Inflammatory macrophage treated with lipopolysaccharide for 4 hours (primary cell): ENCODE results near the gene KDM3A.

Experiments used
- DNase-seq: peaks from one replicate; pipeline ENCODE4 v3.0.0-alpha.2; 2020

KDM3A gene

DNA sequence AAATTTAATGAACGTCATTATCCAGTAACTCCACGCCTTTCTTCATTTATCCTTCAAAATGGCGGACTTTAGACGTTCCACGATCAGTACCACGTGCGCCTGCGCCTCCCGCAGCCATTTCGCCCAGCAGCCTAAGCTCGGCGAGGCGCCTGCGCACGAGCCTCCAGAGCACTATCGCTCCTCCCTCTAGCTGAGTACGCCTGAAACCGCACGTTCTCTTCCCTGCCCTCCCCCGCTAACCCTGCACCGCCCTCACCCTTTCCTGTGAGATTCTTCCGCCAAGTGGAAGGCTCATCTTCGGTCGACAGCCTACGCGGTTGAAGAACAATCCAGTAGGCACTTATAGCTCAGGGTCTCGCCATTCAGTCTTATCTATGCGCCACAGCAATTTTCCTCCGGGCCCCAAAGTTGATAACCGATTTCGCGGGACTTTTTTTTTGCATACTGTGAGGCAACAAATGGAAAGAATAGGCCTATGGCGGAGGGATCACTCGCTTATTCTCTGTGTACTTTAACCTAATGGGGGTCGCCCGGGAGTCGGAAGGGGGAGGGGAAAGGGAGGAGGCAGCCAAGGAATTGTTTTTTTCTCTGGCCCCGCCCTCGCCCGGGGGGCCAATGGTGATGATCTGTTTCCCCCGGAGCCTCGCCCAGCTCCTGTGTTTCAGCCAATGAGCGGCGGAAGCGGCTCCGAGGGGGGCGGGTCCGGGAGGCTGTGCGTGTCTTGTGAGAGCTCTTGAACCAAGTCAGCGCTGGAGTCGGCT is at the start of gene KDM3A:
Gene KDM3A, plus strand, starts transcription at position 741 of the 761 bp plus-strand sequence. CDS start 677 bp downstream, outside the sequence.
- peak; percentile 99 for DNase-seq

GRCh38 chr2:86392873-86393518 is 48.2 kb upstream of the KDM3A start:
- DNase-seq, result no peak

GRCh38 chr2:86393521-86394491 is 47.4 kb upstream of the KDM3A start:
- DNase-seq, result peak; percentile 59

GRCh38 chr2:86396291-86396785 is 44.8 kb upstream of the KDM3A start:
- DNase-seq, result peak; percentile 40

DNA sequence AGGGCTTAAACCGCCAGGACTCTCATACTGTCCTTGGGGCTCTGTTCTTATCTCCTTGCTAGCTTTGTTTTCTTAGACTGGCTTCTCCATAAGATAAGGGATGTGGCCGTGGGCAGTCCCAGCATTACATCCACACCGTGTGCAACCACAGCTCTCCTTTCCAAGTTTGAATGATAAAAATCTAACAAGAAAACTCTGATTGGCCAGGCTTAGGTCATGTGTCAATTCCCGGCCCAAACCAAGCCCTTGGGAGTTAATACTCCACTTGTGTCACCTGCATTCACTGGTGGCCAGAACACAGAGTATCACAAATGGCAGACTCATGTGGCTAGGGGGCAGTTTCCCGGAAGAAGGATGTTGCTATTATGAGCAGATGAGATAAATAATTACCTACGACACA is 43.2 kb upstream of the KDM3A start:
- DNase-seq, result no peak

DNA sequence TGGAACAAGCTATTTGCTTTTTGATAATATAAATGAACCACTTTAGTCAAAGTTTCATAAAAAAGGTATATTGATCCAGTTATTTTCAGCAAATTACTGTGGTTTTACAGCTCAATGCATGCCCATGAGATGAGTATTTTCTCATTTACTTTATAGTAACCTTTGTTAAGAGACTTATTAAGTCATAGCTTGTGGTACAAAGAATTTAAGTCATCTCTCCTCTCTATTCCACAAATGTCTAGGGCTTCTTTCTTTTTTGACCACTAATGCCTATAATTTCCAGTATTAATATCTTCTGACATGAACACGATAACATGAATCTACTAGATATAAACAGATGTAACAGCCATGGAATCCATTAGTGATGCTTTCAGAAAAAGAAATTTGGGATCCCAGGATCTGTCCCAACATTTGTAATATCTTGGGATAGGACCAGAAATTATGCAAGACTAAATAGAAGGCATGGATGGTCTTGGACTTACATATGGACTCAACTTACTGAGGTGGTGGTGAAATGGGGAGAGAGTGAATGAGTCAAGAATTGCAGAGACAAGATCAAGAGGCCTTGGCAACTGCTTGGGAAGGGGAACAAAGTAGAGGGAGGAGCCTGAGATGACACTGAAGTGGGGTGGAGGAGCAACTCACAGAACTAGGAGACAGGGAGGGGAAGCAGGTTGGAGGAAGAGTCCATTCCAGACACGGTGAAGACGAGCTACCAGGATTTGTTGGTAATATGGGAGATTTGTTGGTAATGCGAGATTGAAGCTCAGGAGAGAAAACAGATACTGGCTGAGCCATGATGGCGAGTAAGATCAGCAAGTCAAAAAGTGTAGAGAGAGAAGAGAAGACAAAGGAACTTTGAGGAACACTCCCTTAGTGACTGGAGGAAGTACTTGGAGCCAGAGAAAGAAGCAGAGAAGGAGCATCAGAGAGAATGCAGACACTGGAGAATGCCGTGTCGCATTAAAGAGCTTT is 42.4 kb upstream of the KDM3A start:
- peak; percentile 46 for DNase-seq

DNA sequence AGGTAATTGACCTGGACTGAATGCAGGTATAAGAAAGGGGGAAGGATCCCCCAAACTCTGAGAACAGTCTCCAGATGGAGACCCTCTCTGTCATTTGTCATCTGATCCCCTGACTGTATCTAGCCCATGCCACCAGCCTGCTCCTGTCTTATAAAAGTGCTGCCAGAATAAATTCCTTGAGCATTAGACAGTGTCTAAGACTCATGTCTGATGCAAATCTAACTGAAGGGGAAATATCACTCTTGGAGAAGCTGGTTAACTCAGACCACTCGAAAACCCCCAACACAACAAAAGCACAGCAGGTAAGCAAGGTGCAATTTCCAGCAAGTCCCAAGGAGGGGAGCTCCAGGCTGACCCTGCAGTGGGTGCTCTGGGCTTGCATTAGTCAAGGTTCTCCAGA is 40.9 kb upstream of the KDM3A start:
- no peak for DNase-seq

DNA sequence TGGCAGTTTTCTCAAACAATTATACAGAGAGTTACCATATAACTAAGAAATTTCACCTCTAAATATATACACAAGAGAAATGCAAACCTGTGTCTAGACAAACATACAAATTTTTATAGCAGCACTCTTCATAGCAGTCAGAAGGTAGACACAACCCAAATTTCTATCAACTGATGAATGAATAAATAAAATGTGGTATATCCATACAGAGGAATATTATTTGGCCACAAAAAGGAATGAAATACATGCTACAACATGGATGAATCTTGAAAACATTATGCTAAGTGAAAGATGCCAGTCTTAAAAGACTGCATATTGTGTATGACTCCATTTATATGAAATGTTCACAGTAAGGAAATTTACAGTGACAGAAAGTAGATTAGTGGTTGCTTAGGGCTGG is 30.6 kb upstream of the KDM3A start:
- DNase-seq, result no peak

GRCh38 chr2:86411396-86411795 is 29.8 kb upstream of the KDM3A start:
- DNase-seq, result peak; percentile 30

GRCh38 chr2:86412007-86412406 is 29.2 kb upstream of the KDM3A start:
- DNase-seq, result no peak

DNA sequence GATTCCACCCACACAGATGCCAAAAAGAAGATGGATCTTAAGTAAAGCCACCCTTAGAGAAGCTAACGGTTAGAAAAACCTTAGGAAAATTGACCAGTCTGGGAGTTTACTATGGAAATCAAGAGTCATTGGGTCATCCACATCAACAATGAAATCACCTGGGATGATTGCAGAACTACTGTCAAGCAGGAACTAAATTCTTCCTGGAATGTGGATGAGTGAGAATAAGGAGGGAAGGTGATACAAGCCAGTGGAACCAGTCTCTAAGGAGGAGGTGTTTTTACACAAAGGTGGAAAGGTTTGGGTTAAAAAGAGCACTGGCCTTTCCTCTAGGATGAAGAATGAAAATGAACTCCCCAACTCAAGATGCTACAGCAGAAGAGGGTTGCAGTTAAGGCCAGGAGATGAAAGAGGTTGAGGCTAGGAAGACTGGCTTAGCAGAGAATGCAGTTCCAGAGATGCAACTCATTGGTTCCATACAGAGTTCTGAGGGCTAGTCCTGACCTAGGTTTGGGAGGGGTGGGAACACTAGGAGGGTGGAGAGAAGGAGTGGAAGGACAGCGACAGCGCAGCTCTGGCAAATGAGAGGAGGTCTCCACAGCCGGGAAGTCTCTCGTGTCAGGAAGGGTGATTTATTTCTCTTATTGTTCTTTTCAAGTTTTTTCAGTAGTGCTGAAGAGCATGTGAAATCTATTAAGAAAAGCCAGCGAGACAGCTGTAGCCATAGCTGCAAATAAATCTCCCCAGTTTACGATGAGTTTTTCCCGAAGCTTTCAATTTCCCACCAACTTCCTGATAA is 27.7 kb upstream of the KDM3A start:
- DNase-seq, result no peak

DNA sequence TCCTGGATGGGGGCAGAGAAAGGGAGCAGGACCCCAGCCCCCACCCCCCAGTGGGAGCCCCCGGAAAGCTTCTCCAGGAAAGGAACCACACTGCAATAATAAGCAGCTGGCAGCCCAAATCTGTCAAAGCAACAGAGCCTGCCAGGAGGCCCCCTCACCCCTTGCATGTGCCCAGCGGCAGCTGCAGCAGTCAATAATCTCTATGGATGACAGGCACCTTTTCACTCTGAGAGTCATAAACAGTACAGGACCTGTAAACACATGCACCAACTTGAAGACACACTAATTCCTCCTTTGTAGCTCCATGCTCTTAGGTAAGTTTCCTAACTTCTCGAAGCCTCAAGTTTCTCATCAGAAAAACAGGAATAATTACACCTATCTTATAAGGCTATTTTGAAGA is 26.2 kb upstream of the KDM3A start:
- DNase-seq, result no peak

DNA sequence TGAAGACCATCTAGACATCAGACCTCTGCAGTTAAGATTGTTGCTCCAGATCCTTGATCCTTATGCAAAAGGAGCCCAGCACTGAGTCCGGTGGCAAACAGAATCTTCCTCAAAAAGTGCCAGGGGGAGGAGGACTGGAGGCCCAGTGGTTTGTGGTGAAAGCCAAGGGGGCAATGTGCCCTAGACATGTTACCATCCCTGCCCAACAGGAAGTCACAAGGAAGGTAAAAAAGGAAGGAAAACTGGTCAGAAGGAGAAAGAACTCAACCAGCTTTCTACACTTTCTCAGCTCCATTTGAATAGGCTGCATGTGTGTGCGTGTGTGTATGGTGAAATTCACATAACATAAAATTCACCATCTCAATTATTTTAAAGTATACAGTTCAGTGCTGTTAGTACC is 25.0 kb upstream of the KDM3A start:
- peak; percentile 67 for DNase-seq

- no peak for DNase-seq
These were observed 23.2 kb upstream of the KDM3A start for GRCh38 chr2:86417961-86418360.

DNA sequence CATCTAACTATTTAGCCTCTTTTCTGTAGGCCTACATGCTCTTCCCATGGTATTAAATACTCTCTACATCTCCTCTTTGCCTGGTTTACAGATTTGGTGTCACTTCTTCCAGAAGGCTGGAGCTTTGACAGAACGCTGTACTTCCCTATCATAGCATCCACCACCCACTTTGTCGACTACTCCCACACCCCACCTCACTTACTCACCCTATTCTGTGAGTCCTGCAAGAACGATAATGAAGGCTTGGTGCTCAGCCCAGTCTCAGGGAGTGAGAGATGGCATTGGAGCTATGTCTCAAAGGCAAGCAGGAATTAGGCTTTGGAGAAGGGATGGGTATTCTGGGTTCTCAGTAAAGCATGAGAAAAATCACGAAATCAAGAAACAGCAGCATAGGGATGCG is 20.3 kb upstream of the KDM3A start:
- DNase-seq, result peak; percentile 26

- no peak for DNase-seq
These were observed 14.9 kb upstream of the KDM3A start for GRCh38 chr2:86426271-86426670.

DNA sequence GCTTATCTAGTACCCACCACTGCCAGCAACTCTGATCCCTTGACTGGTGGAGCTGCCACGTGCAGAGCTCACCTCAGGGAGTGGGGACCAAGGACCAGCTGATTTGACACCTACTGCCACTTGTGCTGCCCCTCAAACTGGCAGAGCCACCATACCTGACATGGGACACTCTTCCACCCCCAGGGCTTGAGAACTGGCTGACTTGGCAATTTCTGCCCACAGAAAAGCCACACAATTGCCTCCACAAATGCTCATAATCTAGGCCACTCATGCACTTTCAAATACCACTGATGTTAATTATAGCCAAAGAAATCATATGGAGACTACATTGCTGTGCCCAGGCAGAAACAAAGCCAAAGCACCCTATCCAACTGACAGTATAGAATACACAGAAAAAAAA is 11.8 kb upstream of the KDM3A start:
- no peak for DNase-seq

DNA sequence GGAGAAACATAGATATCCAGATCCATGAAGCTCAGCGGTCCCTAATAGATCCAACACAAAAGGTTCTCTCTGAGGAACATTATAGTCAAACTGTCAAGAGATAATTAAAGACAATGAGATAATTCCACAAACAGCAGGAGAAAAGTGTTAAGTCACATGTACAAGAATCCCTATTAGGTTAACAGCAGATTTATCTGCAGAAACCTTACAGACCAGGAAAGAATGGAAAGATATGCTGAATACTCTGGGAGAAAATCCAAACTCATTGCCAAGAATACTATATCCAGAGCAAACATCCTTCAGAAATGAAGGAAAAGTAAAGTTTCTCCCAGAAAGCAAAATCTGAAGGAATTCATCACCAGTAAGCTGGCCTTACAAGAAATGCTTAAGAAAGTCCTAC is 10.8 kb upstream of the KDM3A start:
- DNase-seq, result no peak

DNA sequence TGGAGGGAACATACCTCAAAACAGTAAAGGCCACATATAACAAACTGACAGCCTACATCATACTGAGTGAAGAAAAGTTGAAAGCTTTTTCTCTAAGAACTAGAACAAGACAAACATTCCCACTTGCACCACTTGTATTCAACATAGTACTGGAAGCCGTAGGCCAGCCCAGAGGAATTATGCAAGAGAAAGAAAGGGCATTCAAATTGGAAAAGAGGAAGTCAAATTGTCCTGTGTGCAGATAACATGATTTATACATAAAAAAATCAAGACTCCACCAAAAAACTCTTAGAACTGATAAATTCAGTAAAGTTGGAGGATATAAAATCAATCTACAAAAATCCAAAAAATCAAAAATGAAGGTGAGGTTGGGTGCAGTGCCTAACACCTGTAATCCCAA is 8.0 kb upstream of the KDM3A start:
- DNase-seq, result peak; percentile 70

DNA sequence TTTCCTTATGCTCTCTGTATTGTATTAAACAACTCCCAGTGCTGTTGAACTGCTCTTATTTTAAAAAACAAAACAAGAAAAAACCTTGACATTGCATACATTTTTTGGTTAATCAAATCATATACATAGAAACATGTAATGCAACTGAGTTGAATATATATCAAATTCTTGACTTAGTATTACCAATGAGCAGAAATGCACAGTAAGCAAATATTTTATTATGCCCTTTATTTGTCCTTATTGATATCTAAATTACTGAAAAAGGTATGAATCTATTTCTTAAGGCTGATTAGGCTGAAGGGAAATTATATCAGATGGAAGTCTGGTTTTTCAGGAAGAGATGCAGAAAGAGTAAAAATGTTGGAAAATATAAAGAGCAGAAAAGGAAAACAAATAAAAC is 6.9 kb upstream of the KDM3A start:
- DNase-seq, result no peak

GRCh38 chr2:86435531-86435930 is 5.6 kb upstream of the KDM3A start:
- no peak for DNase-seq
